Fibroblast of skin of left biceps (primary cell): ENCODE data around the gene ROBO2.

ENCODE experiments used
- DNase-seq, 2 experiments: peaks; one replicate each; pipeline ENCODE4 v3.0.0-alpha.2; 2013; ENCODE audit warnings: low read depth in 2 of 2

ROBO2 gene, protein sequence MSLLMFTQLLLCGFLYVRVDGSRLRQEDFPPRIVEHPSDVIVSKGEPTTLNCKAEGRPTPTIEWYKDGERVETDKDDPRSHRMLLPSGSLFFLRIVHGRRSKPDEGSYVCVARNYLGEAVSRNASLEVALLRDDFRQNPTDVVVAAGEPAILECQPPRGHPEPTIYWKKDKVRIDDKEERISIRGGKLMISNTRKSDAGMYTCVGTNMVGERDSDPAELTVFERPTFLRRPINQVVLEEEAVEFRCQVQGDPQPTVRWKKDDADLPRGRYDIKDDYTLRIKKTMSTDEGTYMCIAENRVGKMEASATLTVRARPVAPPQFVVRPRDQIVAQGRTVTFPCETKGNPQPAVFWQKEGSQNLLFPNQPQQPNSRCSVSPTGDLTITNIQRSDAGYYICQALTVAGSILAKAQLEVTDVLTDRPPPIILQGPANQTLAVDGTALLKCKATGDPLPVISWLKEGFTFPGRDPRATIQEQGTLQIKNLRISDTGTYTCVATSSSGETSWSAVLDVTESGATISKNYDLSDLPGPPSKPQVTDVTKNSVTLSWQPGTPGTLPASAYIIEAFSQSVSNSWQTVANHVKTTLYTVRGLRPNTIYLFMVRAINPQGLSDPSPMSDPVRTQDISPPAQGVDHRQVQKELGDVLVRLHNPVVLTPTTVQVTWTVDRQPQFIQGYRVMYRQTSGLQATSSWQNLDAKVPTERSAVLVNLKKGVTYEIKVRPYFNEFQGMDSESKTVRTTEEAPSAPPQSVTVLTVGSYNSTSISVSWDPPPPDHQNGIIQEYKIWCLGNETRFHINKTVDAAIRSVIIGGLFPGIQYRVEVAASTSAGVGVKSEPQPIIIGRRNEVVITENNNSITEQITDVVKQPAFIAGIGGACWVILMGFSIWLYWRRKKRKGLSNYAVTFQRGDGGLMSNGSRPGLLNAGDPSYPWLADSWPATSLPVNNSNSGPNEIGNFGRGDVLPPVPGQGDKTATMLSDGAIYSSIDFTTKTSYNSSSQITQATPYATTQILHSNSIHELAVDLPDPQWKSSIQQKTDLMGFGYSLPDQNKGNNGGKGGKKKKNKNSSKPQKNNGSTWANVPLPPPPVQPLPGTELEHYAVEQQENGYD (N-terminal part only)

DNA sequence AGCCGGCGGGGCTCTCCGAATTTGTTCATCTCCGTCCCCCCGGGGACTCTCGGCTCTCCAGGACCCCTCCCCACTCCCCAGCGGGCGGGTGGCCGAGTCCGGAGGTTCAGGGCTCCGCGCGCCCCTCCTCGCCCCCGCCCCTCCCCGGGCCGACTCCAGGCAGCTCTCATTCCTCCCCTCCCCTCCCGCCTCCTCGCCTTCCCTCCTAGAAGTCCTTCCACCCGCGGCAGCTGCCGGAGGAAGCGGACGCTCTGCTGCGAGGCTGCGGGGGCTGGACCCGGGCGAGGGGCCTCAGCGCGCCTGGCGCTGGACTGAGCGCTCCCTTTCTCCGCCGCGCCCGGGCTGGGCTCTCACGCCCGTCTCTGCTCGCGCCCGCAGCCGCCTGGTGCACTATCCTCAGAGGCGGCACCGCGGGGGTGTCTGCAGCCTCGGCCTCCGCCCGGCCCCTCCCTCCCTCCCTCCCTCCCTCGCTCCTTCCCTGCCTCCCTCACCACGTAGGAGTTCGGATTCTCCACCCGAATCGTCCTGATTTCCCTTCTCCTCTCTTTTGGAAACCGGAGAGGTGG lies at the start of gene ROBO2:
Gene ROBO2, plus strand, starts transcription at position 494 of the 566 bp plus-strand sequence. CDS start 687 bp downstream, outside the sequence.
- no peak for DNase-seq

DNA sequence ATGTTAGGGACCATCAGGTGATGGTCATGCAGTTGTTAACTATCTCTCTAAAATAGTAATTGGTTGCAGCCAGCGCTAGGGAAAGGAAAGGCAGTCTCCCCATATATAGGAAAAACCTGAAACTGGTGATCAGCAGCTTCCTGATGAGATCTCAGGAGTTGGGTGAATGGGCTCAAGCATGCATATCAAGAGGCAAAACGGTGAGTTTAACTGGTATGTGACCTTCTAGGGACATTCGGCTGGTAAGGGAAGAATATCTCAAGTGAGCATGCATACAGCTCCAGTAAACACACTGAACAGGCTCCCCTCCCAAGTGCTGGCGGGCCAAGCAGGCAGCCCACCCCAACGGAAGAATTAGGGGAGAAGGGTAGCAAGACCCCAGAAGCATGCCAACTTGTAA lies 49.3 kb upstream of the ROBO2 start:
- no peak for DNase-seq

- no peak for DNase-seq
Observed at GRCh38 chr3:76991165-76991564, 48.7 kb upstream of the ROBO2 start.

DNA sequence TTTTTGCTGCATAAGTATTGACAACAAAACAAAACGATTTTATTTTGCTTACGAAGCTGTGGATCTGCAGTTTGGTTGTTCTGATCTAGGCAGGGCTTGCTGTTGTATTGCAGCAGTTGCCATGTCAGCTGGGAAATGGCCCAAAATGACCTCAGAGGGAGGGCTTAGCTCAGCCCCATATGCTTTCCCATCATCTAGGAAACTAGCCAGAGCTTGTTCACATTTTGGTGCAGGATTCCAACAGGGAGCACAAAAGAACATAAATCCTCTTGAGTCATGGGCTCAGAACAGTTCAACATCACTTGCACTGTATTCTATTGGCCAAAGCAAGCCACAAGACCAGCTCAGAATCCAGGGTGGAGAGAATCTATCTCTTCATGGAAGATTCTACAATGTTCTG lies 42.2 kb upstream of the ROBO2 start:
- DNase-seq = peak; percentile 46 to 52

- DNase-seq = no peak
Observed at GRCh38 chr3:76998555-76998954, 41.3 kb upstream of the ROBO2 start.

- DNase-seq = peak; percentile 17 to 33
Observed at GRCh38 chr3:77001062-77001701, 38.7 kb upstream of the ROBO2 start.

GRCh38 chr3:77014226-77014625 lies 25.7 kb upstream of the ROBO2 start:
- no peak for DNase-seq

DNA sequence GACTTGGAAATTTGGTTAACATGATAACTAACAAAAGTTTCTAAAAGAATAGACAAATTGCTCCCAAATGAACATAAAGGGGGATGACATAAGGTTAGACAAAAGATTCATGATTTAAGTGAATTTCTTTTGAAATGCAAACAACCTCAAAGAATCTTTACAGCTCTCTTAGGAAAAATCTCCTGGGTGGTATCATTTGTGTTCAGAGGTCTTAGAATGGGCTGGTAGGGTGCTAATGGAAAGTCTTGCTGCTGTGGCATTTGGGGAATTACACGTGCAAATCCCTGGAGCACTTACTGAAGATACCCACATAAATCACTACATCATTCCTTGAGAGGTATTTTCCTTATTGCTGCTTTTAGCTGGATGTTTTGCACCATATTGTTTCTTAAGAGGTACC lies 14.4 kb upstream of the ROBO2 start:
- no peak for DNase-seq

- no peak for DNase-seq
Observed at GRCh38 chr3:77026904-77027634, 12.8 kb upstream of the ROBO2 start.

- no peak for DNase-seq
Observed at GRCh38 chr3:77028005-77028404, 11.9 kb upstream of the ROBO2 start.

DNA sequence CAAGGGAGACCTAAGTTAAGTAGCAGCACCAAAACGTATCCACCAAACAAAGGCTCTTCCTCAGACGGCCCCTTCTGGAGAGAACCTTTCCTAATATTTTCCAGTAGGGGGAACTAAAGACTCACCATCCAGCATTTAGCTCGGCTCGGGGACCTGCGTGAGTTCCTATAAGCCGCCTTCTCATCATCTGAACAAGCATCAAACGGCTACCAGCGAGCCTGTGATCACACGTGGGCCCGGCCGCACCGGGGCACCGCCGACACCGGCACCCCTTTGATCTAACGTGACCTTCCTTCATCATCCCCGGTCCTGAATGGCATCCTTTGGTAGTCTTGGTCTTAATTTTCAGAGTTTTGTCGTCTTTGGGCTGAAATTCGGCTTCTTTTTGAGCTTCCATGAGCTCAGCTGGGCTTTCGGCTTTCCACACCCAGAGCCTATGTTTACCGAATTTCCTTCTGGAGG lies 1.4 kb upstream of the ROBO2 start:
- peak; percentile 56 to 63 for DNase-seq

GRCh38 chr3:77038930-77039605 lies 831 bp upstream of the ROBO2 start:
- no peak for DNase-seq

DNA sequence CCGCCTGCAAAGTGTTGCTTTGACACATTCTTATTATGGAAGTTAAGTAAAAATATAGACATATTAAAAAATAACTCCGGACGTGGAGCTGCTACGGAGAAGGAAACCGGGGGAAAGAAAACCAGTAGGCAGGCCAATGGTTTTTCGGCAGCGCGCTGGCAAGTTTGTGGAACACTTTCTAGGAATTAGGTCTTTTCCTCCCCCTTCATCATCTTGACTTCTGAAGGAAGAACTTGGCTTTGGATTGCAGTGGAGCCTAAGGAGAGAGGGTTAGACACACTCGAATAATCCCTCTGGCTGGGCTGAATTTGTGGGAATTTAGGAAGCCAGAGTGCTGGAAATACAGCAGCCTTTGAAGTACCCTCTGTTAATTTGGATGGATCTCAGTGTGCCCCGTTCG lies 317 bp downstream of the ROBO2 start:
- no peak for DNase-seq

DNA sequence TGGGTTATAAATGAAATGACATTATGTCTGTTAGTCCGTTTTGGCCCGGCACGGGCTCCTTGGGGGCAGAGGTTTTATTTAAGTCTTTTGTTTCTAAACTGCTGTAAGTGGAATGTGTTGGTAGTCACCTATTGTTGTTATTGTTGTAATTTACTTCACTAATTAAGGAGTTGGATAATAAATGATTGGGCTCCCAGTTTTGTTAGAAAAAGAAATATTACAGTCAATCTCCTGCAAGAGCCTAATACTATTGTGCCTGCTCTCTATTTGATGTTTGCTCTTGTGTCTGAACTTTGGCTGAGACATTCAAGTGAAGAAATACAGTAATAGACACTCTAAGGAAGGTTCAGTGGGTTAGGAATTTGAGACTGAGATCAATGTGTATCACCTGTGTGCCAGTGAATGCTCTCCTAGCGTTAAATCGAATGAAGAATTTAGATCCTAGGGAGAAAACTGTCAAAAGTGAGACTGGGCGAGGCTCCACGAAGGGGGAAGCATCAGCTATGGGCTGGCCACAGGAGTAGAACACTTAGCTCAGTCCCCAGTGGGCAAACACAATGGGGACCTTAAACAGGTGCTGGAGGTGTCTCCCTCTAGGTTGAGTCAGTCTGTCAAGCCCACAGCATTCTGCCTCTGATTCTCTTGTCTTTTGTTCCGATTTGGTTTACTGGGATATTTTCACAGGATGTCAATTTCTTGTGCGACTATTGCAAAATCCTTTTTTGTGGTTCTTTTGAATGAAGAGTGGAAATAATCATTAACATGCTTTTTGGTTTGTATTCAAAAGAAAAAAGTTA lies 1.2 kb downstream of the ROBO2 start:
- no peak for DNase-seq

GRCh38 chr3:77041811-77042210 lies 1.9 kb downstream of the ROBO2 start:
- DNase-seq = no peak

- no peak for DNase-seq
Observed at GRCh38 chr3:77042343-77042742, 2.4 kb downstream of the ROBO2 start.

GRCh38 chr3:77042882-77043281 lies 3.0 kb downstream of the ROBO2 start:
- DNase-seq = no peak

GRCh38 chr3:77045686-77046085 lies 5.8 kb downstream of the ROBO2 start:
- no peak for DNase-seq

- DNase-seq = no peak
Observed at GRCh38 chr3:77048186-77048585, 8.3 kb downstream of the ROBO2 start.
